Skeletal muscle tissue (tissue), 4 donors: ENCODE results near the gene TET3. TPM values are rescaled to one million over a fixed set of nuclear protein-coding genes. Genes with fewer than 3 reads are reported as not detected.

Experiments
- H3K27ac ChIP-seq: one replicate; pipeline ENCODE4 v1.7.0; 2013; ENCODE audit warnings: mild to moderate bottlenecking, low read depth, low read length, inconsistent platforms
- H3K27me3 ChIP-seq, 3 donors: one replicate each; pipeline ENCODE4 v1.7.0; 2013; ENCODE audit warnings: low read length in 3 of 3; ENCODE audit not compliant: control insufficient read depth in 3 of 3, insufficient read depth in 3 of 3
- H3K36me3 ChIP-seq, 3 donors: one replicate each; pipeline ENCODE4 v1.7.0; 2013; ENCODE audit warnings: low read length in 3 of 3; ENCODE audit not compliant: control insufficient read depth in 3 of 3, insufficient read depth in 3 of 3
- H3K4me1 ChIP-seq, 3 donors: one replicate each; pipeline ENCODE4 v1.7.0; 2013; ENCODE audit warnings: low read length in 3 of 3, mild to moderate bottlenecking in 3 of 3; ENCODE audit not compliant: control insufficient read depth in 3 of 3, insufficient read depth in 3 of 3
- H3K4me3 ChIP-seq, 3 donors: one replicate each; pipeline ENCODE4 v1.7.0; 2013; ENCODE audit warnings: low read length in 3 of 3
- H3K9ac ChIP-seq, 3 donors: one replicate each; pipeline ENCODE4 v1.7.0; 2013; ENCODE audit warnings: low read length in 3 of 3, mild to moderate bottlenecking in 3 of 3, moderate library complexity in 2 of 3, low read depth in 1 of 3
- H3K9me3 ChIP-seq, 3 donors: one replicate each; pipeline ENCODE4 v1.7.0; 2013; ENCODE audit warnings: low read length in 3 of 3; ENCODE audit not compliant: control insufficient read depth in 3 of 3
- total RNA-seq: library from RNA; depleted of rRNA; stranded (reverse); fragments of >200 nt; gene quantifications from one replicate; pipeline ENCODE4 v1.2.3, GENCODE V29; 2014
- donor health status: Osteomylitis.

The TET3 gene
- total RNA-seq, 1 donor from 2014 or later, result 6.8 TPM

GRCh38 chr2:73946215-73946614, 38.5 kb upstream of the TET3 start:
- H3K4me1 ChIP-seq, result no peaks in the 10 kb centered on the region
- no peaks in the 10 kb centered on the region for H3K27me3 ChIP-seq
- no peak overlapping the region for H3K27ac ChIP-seq
- H3K9ac ChIP-seq, result no peak overlapping the region
- no peaks in the 10 kb centered on the region for H3K9me3 ChIP-seq
- peaks cover 17 to 44% (median 34%) of the 10 kb centered on the region in 3 donors for H3K36me3 ChIP-seq
- no peak overlapping the region for H3K4me3 ChIP-seq

DNA sequence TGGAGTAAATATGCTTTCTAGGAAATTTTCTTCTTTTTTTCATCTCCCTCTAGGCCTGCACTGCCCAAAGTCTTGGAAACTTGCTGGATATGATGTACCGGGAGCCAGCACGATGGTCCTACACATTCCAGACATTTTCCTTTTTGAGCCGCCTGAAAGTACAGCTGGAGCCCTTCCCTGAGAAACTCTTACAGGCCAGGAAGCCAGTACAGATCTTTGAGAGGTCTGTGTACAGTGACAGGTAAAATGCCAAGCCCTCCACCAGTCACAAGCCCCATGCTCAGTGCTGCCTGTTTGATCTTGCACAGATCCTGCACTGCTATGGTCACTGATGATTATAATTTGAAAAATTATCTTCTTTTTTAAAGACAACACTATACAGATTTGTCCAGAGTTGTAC, 38.0 kb upstream of the TET3 start:
- H3K9ac ChIP-seq, result no peak overlapping the region
- H3K9me3 ChIP-seq, result no peaks in the 10 kb centered on the region
- H3K27ac ChIP-seq, result no peak overlapping the region
- H3K4me1 ChIP-seq, result no peaks in the 10 kb centered on the region
- H3K4me3 ChIP-seq, result no peak overlapping the region
- H3K27me3 ChIP-seq, result no peaks in the 10 kb centered on the region
- H3K36me3 ChIP-seq, result peaks cover 22 to 49% (median 39%) of the 10 kb centered on the region in 3 donors

DNA sequence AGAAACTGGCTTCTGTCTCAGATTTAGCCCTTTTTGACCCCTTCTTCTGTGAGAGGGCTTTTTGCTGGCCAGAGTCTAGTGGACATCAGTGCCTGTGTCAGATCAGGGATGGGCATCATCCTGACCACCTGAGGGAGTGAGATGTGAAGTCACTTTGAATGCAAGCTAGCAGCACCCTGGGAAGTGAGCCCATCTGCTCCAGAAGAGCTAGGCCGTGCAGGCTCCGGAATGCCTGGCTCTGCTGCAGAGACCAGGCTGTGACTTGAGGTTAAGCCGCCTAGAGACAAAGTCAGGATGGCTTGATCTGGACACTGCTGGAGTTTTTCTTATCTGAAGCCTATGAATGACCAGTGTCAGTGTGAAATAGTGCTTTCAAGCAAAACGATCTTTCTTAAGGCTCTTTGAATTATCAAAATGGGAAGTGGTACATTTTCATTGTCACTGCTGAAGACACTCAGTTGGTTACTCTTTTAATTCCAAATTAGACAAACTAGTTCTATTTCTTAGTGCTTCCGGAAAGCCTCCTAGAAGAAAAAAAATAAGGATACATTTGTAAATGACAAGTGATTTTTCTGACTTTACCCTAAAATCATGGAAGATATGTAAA, 37.2 kb upstream of the TET3 start:
- Histone ChIP-seq H3K9me3 (no peaks in the 10 kb centered on the region), H3K4me3 (no peak overlapping the region), H3K4me1 (peaks cover 0 to 5% (median 0%) of the 10 kb centered on the region in 3 donors), H3K27ac (no peak overlapping the region), H3K36me3 (peaks cover 23 to 57% (median 45%) of the 10 kb centered on the region in 3 donors), H3K9ac (no peak overlapping the region), H3K27me3 (no peaks in the 10 kb centered on the region)

DNA sequence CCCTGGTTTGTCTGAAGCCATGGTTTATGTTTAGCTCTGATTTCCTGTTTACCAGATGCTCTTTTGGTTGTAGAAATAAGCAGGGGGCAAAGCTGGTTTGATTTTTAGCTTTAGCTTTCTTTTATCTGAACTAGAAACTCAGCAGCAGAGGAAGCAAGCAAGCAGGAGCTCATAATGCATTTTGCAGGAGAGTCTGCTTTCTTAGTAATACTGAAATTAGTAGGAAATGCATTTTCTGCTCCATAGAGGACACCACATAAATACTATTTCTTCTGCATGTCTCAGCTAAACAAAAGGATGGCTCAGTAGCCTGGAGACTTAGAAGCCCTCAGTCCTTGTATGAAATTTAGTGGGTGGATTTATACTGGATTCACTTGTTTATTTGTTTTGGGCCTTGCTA, 34.9 kb upstream of the TET3 start:
- Histone ChIP-seq H3K9me3 (no peaks in the 10 kb centered on the region), H3K9ac (no peak overlapping the region), H3K4me1 (peaks cover 0 to 5% (median 0%) of the 10 kb centered on the region in 3 donors), H3K4me3 (no peak overlapping the region), H3K27ac (no peak overlapping the region), H3K36me3 (peaks cover 23 to 62% (median 47%) of the 10 kb centered on the region in 3 donors), H3K27me3 (no peaks in the 10 kb centered on the region)

DNA sequence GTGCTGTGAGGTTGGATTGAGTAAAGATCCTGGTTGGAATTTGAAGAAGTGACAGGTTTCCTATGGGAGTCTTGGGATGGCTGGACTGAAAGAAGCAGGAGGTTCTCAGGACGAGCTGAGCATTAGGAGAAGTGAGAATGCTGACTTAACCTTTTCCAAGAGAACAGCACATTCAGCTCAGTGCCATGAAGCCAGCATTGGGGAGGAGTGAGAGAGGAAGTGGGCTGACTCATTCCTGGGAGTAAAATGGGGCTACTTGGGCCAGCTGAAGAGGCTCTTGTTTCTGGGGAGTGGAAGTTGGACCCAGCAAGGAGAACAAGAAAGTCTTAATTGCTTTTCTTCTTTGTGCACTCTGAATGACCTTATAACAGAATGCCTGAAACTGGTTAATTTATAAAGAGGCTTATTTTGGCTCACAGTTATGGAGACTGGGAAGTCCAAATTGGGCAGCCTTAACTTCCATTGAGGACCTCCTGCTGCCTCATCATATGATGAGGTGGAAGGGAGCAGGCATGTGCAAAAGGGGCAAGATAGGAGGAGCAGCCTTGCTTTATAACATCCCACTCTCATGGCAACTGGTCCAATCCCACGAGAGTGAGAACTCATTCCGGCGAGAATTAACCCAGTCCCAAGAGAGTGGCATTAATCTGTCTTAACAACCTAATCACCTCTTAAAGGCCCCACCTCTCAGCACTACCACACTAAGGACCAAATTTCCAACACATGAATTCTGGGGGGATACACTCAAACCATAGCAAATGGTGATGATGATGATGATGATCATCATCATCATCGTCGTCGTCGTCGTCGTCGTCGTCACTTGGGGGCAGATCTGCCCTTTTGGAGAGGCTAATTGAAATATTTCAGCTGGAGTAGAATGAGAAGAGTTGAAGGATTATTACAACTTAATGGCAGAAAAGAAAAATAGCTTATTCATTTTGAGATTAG, 31.9 kb upstream of the TET3 start:
- Histone ChIP-seq H3K27me3 (no peaks in the 10 kb centered on the region), H3K36me3 (peaks cover 17 to 55% (median 44%) of the 10 kb centered on the region in 3 donors), H3K27ac (no peak overlapping the region), H3K4me3 (no peak overlapping the region), H3K9ac (no peak overlapping the region), H3K9me3 (no peaks in the 10 kb centered on the region), H3K4me1 (peaks cover 0 to 5% (median 0%) of the 10 kb centered on the region in 3 donors)

DNA sequence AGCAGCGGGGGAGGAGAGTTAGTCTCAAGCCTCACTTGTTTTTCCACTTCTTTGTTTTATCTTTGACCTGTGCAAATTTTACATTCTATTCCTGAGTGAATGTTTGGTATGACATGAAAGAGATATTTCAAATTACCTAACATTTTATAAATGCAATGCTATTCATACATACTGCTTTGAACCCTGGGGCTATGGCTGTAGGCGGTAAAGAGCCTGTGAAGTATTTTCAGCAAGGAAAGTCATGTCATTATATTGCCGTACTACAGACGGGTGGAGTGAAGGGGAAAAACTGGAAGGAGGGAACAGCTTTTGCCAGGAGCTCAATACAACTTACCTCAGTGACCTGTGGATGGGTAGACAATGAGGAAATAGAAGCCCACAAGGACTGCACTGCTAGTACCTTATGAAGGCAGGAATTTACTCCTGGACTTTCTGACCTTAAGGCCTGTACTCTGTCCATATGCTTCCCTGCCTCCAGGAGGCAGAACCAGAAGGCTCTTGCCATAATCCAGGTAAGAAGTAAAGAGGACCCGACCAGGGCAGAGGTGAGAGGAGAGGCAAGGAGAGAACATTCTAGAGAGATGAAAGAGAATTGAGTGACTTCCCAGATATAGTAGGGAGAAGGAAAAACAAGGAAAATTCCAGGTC, 28.4 kb upstream of the TET3 start:
- H3K27ac ChIP-seq, result no peak overlapping the region
- peaks cover 13 to 51% (median 37%) of the 10 kb centered on the region in 3 donors for H3K36me3 ChIP-seq
- no peak overlapping the region for H3K4me3 ChIP-seq
- H3K9me3 ChIP-seq, result no peaks in the 10 kb centered on the region
- no peaks in the 10 kb centered on the region for H3K27me3 ChIP-seq
- peaks cover 0 to 5% (median 0%) of the 10 kb centered on the region in 3 donors for H3K4me1 ChIP-seq
- no peak overlapping the region for H3K9ac ChIP-seq

GRCh38 chr2:73961274-73961673, 23.4 kb upstream of the TET3 start:
- no peak overlapping the region for H3K4me3 ChIP-seq
- peaks cover 8 to 29% (median 22%) of the 10 kb centered on the region in 3 donors for H3K36me3 ChIP-seq
- H3K4me1 ChIP-seq, result no peaks in the 10 kb centered on the region
- no peaks in the 10 kb centered on the region for H3K9me3 ChIP-seq
- no peaks in the 10 kb centered on the region for H3K27me3 ChIP-seq
- no peak overlapping the region for H3K9ac ChIP-seq
- no peak overlapping the region for H3K27ac ChIP-seq

- H3K36me3 ChIP-seq, result peaks cover 8 to 24% (median 17%) of the 10 kb centered on the region in 3 donors
- H3K27me3 ChIP-seq, result no peaks in the 10 kb centered on the region
- no peak overlapping the region for H3K9ac ChIP-seq
- H3K4me1 ChIP-seq, result no peaks in the 10 kb centered on the region
- no peaks in the 10 kb centered on the region for H3K9me3 ChIP-seq
- H3K4me3 ChIP-seq, result no peak overlapping the region
- H3K27ac ChIP-seq, result no peak overlapping the region
Observed at GRCh38 chr2:73961823-73962615, 22.7 kb upstream of the TET3 start.

DNA sequence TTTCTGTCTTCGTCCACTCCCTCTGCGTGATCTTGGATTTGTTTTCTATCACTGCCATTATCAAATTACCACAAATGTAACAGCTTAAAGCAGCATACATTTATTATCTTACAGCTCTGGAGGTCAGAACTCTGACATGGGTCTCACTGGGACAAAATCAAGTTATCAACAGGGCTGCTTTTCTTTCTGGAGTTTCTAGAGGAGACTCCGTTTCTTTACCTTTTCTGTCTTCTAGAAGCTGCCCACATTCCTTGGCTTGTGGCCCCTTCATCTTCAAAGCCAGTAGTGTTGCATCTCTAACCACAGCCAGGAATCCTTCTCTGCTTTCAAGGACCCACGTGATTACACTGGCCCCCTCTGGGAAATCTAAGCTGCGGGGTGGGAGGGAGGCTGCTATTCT, 21.9 kb upstream of the TET3 start:
- no peak overlapping the region for H3K27ac ChIP-seq

More for the DNA sequence above, 21.9 kb upstream of the TET3 start:
- Histone ChIP-seq H3K9me3 (no peaks in the 10 kb centered on the region), H3K27me3 (no peaks in the 10 kb centered on the region), H3K4me3 (no peak overlapping the region), H3K9ac (no peak overlapping the region), H3K36me3 (peaks cover 8 to 21% (median 15%) of the 10 kb centered on the region in 3 donors), H3K4me1 (no peaks in the 10 kb centered on the region)
